Keratinocyte (primary cell): ENCODE results near the gene KHDRBS1.

Source experiments
- CTCF ChIP-seq, 3 experiments: IDR thresholded peaks in 1 of 3; conservative IDR thresholded peaks in 1 of 3; optimal IDR thresholded peaks in 1 of 3; 2 replicates in 2 of 3; 3 replicates in 1 of 3; pipeline versions ENCODE3 to v1.5.1; 2011; ENCODE audit warnings: low read length in 3 of 3, mild to moderate bottlenecking in 3 of 3, moderate library complexity in 2 of 3, control low read depth in 1 of 3, inconsistent platforms in 1 of 3; ENCODE audit not compliant: insufficient read depth in 2 of 3; ENCODE audit errors: extremely low read depth in 1 of 3
- EZH2 ChIP-seq: IDR thresholded peaks from one replicate; pipeline ENCODE4 v1.6.1; 2012; ENCODE audit warnings: inconsistent platforms, mild to moderate bottlenecking, low read length, moderate library complexity

- TF ChIP-seq CTCF (optimal IDR thresholded peaks at IDR 0.05 in 1 of 3, IDR thresholded peaks at IDR 0.05 in 1 of 3, conservative IDR thresholded peaks at IDR 0.05 in 1 of 3; ENCODE audit: extremely low read depth in 1 of 3, insufficient read depth in 2 of 3, low read length in 3 of 3) (no peak), EZH2 (no peak)
These were observed 38.0 kb downstream of the KHDRBS1 start for GRCh38 chr1:32051706-32052105.
